GM19023 (cell line): ENCODE data around the gene LRFN2.

Experiments
- ATAC-seq: cut with Tn5 transposase; IDR thresholded peaks from one replicate; pipeline ENCODE4 v1.9.1; 2021; ENCODE audit warnings: mild to moderate bottlenecking, moderate library complexity; ENCODE audit not compliant: unreplicated experiment

Gene LRFN2

GRCh38 chr6:40353197-40353966, 233.8 kb downstream of the LRFN2 start:
- ATAC-seq: no peak

GRCh38 chr6:40352527-40353170, 234.5 kb downstream of the LRFN2 start:
- no peak for ATAC-seq

- ATAC-seq: no peak
These were observed 235.2 kb downstream of the LRFN2 start for GRCh38 chr6:40352006-40352405.

GRCh38 chr6:40350747-40351217, 236.4 kb downstream of the LRFN2 start:
- ATAC-seq: no peak

GRCh38 chr6:40349901-40350746, 237.0 kb downstream of the LRFN2 start:
- ATAC-seq: no peak

GRCh38 chr6:40349123-40349900, 237.9 kb downstream of the LRFN2 start:
- ATAC-seq: no peak

- no peak for ATAC-seq
These were observed 238.6 kb downstream of the LRFN2 start for GRCh38 chr6:40348591-40348990.

GRCh38 chr6:40347571-40348011, 239.6 kb downstream of the LRFN2 start:
- ATAC-seq: no peak

GRCh38 chr6:40346246-40346645, 240.9 kb downstream of the LRFN2 start:
- no peak for ATAC-seq

GRCh38 chr6:40344566-40345167, 242.5 kb downstream of the LRFN2 start:
- no peak for ATAC-seq

GRCh38 chr6:40343877-40344565, 243.1 kb downstream of the LRFN2 start:
- ATAC-seq: no peak

GRCh38 chr6:40343318-40343876, 243.8 kb downstream of the LRFN2 start:
- ATAC-seq: no peak

GRCh38 chr6:40342723-40343122, 244.4 kb downstream of the LRFN2 start:
- ATAC-seq: no peak

GRCh38 chr6:40341726-40342125, 245.4 kb downstream of the LRFN2 start:
- ATAC-seq: no peak
